ENCODE measurements around the gene PRSS22.
"Not testable (repeated sequence)": the region's sequence is repeated elsewhere in the genome, so short reads cannot be mapped to it uniquely, and the experiment has no call there.

Gene PRSS22

DNA sequence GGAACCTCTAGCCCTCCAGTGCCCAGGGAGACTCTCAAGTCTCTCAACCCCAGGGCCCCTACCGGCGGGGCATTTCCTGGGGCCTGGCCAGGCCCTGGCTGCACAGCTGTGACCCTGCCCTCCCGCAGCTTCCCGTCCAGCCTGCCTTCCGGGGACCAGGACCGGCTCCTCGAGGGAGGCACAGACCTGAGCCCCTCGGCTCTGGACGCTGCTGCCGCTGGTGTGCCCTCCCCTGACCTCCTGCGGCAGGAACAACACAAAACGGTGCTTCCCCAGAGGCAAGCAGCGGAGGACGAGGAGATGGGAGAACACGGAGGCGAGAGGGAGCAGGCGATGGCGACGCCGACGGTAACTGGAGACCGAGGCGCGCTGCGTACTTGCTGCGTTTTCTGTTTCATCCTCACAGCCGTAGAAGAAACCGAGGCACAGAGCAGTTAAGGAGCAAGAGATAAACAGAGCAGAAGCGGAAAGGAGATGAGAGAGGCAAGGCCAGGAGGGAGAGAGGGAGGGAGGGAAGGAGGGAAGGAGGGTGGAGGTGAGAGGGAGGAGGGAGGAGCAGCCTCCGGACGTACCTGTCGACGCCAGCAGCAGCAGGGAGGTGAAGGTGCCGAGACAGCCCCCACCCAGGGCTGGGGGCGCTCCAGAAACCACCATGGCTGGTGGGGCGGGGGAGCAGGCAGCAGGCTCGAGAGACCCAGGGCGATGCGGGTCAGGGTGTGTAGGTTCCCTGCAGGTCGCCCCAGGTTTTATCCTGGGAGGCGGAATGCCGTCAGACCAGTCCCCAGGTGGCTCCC lies at the start of gene PRSS22:
Gene PRSS22, minus strand, starts transcription at position 720 of the 794 bp plus-strand sequence. Its CDS starts 66 bp downstream, at position 654.
- FAIRE-seq: no peak

GRCh38 chr16:2907084-2907753 lies 49.2 kb upstream of the PRSS22 start:
- FAIRE-seq: not testable (repeated sequence)

GRCh38 chr16:2905988-2906387 lies 48.0 kb upstream of the PRSS22 start:
- peak; percentile 33 for FAIRE-seq

DNA sequence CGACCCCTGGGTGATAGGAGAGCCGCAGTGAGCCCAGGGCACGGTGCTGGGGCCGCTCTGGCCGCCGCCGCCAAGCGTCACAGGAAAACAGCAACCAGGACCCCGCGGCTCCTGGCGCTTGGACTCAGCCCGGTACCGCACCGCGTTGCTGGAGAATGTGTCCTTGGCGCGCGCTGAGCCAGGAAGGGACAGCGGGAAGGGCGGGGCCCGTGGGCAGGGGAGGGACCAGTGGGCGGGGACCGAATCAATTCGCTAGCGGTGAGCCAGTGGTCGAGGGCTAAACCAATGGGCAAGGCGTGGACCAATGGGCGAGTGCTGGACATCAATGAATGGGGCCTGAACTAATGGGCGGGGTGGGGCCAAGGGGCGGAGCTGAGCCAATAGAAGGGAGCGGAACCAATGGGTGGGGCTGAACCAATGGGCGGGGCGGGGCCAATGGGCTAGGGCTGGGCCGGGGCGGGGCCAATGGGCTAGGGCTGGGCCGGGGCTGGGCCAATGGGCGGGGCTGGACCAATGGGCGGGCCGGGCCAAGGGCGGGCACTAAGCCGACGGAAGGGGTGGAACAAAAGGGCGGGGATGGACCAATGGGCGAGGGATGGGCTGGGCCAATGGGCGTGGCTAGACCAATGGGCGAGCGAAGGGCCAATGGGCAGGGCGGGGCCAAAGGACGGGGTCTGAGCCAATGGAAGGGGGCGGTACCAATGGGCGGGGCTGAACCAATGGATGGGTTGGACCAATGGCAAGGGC lies 47.4 kb upstream of the PRSS22 start:
- no peak for FAIRE-seq

DNA sequence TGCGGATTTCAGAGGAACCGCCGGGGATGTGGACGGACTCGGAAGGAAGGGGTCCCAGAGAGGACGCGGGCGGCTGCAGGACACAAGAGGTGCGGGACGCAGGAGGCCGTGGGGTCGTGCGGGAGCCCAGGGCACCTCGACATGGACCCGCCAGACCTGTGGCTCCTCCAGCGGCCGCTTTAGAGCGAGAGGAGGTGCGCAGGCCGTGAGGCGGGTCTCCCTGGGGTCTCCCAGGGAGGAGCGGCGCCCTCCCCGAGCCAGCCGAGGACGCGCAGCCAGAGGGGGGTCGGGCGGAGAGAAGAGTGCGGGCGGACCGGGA lies 46.9 kb upstream of the PRSS22 start:
- no peak for FAIRE-seq

DNA sequence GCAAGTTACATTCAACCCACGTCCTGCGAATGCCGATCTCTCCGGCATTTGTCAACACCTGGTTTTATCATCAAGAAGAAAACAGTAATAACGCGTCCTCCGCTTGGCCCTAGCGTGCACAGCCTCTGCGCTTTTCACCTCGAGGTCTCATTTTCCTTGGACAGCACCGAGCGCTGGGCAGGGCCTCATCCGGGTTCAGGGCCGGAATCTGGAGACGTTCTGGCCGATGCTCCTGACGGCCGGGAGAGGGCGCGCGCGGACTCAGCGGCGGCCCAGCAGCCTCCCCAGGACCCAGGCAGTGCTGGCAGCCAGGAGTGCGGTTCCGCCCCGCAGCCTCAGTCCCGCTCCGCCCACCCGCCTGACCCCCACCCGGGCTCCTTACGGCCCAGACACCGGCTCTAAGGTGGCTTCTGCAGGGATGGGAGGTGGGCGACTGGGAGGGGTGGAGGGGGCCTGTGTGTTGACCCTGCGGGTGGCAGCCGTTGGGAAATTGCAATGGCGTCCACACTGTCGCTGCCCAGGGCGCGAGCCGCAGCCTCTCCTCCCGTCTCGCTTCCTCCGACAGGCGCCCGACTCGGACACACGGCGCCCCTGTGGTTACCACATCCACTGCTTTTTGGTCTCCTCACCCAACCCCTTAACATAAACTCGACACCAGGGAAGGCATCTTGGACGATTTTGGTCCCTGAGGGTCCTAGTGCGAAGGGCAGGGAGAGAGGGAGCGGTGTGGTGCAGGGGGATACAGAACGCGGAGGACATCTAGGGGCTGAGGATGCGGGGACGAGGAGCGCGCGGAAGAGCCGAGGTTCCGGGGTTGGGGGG lies 46.3 kb upstream of the PRSS22 start:
- no peak for FAIRE-seq

- peak; percentile 15 for FAIRE-seq
Observed at GRCh38 chr16:2902337-2903130, 44.6 kb upstream of the PRSS22 start.

GRCh38 chr16:2900526-2901075 lies 42.6 kb upstream of the PRSS22 start:
- FAIRE-seq: no peak

DNA sequence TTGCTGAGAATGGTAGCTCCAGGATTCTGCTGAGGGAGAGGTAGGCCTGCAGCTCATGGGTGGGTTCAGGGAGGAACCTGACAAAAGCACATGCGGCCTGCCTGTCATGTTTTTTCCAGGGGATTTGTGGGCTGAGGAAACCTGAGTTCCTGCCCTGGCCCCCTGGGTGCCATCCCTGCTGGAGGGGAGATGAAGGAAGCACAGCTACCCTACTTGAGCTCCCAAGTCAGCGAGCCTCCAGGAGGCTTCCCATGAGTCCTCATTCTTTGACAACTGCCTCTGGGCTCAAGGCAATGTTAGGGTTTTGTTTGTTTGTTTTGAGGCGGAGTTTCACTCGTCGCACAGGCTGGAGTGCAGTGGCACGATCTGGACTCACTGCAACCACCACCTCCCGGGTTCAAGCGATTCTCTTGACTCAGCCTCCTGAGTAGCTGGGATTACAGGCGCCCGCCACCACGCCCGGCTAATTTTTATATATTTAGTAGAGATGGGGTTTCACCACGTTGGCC lies 41.6 kb upstream of the PRSS22 start:
- FAIRE-seq: no peak

DNA sequence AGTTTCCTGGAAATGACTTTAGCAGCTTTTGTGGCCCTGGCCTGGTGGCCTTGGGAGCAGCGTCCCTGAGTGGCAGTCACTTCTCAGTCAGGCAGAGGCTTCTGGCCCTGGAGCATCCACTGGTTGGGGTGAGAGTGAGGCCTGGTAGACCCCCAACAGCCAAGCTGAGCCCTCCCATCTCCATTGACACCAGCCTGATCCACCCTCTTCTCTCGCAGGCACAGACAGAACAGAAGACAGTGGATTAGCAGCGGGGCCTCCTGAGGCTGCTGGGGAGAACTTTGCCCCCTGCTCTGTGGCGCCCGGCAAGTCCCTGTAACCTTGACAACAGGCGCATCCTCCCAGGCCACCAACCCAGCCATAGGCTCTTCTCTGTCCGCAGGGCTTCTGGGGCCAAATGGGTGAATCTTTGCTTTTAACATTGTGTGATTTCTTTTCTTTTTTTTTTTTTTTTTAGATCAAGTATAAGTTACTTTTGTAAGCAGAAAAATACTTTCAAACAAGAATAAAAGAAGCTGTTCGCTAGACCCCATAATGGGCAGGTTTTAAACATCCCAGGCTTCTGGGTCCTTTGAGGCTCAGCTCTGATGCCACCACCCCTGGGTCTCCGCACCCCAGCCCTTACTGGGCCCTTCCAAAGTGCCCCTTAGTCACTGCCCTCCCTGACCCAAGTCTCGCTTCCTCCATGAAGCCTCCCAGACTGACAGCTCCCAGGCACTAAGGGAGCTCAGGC lies 41.0 kb upstream of the PRSS22 start:
- FAIRE-seq: no peak

DNA sequence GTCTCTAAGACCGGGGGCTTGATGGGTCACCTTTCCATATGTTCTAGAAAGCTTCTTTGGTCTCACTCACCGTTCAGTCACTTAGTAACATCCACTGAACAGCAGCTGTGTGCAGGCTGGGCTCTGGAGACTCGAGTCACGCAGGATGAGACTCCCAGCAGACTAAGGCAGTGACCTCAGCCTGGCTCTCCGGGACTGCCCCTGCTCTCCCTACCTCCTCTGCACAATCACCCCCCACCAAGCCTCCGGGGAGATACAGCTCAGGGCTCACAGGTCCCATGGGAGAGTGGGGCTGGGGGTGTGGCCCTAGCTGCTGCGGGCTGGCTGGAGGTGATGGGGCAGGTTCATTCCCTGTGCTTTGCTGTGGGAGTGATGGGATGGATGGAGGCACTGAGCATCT lies 39.1 kb upstream of the PRSS22 start:
- no peak for FAIRE-seq

- FAIRE-seq: no peak
Observed at GRCh38 chr16:2896480-2897010, 38.6 kb upstream of the PRSS22 start.

DNA sequence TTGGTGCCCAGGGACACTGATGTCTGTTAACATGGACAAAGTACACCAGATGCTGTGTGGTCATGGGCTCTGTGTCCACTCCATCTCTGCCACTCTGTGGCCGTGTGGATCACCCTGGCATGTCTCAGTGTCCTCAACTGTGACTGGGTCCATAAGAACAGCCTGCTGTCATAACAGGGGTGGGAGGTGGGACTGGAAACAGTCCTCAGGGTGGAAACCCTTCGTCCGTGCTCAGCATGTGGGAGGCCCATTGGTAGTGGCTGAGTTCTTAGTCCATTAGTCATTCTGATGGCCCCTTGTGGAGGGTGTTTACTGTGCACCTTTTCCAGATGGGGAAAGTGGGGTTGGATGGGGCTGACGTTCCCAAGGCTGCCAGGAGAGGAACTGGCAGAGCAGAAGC lies 37.8 kb upstream of the PRSS22 start:
- no peak for FAIRE-seq

DNA sequence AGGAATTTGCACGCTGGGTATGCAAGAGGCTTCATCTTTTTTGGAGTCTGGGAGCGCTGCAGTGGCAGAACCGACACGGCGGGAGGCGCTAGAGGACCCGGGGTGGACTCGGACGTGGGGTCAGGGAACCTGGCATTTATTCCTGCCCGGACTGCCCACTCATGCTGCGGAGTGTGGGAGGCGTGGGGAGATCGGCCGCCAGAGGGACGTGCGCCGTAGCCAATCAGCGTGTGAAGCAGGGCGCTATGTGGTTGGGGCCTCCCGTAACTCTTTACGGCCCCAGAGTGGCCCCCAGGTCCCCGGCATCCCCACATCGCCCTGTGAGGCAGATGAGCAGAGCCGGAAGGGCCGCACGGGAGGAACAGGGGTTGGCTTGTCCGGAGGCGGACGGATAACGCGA lies 36.3 kb upstream of the PRSS22 start:
- FAIRE-seq: no peak

- no peak for FAIRE-seq
Observed at GRCh38 chr16:2884041-2884451, 26.1 kb upstream of the PRSS22 start.

DNA sequence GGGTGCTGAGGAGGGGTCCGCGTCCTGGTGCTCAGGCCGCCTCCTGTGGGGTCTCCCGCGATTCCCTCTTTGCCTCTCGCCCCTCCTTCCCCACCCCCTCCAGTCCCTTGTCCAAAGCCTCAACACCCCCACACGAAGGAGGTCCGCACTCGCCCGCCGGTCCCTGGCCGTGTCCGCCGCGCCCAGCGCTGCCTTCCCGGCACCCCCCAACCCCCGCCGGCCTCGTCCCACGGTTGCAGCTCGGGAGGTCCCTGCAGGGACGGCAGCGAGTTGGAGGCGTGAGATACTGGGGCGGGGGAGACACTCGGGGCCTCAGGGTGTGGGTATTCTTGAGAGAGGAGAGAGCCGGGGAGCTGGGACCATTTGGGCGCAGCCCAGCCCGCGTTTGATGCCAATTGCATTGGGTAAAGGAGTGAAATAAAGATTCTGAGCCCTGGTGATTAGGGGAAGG lies 25.5 kb upstream of the PRSS22 start:
- no peak for FAIRE-seq

GRCh38 chr16:2882650-2883457 lies 24.9 kb upstream of the PRSS22 start, which contains the start of gene FLYWCH2:
Gene FLYWCH2 (plus strand): TSS chr16:2883215. CDS start chr16:2896450, 13,235 bp downstream.
- peak; percentile 90 for FAIRE-seq

DNA sequence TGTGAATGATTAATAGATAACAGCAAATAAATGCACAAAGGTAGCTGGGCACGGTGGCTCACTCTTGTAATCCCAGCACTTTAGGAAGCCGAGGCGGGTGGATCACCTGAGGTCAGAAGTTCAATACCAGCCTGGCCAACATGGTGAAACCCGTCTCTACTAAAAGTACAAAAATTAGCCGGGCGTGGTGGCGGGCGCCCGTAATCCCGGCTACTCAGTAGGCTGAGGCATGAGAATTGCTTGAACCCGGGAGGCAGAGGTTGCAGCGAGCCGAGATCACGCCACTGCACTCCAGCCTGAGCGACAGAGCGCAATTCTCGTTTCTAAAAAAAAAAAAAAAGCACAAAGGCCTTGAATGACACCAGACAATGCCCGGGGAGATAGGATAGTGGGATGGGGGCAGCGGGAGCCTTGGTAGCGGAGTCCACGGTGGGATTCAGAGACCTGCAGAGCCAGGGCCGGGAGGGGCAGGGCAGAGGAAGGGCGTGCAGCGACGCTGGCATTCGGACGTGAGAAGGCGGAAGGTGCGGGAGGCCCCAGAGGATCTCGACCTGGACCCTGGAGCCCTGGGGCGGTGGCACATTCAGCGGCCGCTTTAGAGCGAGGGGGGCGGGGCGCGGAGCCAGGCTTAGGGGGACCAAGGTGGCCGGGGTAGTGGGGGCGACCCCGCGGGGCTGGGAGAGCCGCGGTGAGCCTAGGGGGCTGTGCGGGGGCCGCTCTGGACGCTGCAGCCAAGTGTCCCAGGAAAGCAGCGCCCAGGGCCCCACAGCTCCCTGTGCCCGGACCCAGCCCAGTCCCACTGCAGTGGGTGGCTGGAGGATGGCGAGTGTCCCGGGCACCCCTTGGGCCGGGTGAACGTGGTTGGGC lies 24.0 kb upstream of the PRSS22 start:
- no peak for FAIRE-seq
